ENCODE results near the gene ZBTB26.
A peak's percentile ranks its signal among the peaks of the same experiment; 100 is the strongest.
"Not testable (repeated sequence)": the region's sequence is repeated elsewhere in the genome, so short reads cannot be mapped to it uniquely, and the experiment has no call there.

The ZBTB26 gene

DNA sequence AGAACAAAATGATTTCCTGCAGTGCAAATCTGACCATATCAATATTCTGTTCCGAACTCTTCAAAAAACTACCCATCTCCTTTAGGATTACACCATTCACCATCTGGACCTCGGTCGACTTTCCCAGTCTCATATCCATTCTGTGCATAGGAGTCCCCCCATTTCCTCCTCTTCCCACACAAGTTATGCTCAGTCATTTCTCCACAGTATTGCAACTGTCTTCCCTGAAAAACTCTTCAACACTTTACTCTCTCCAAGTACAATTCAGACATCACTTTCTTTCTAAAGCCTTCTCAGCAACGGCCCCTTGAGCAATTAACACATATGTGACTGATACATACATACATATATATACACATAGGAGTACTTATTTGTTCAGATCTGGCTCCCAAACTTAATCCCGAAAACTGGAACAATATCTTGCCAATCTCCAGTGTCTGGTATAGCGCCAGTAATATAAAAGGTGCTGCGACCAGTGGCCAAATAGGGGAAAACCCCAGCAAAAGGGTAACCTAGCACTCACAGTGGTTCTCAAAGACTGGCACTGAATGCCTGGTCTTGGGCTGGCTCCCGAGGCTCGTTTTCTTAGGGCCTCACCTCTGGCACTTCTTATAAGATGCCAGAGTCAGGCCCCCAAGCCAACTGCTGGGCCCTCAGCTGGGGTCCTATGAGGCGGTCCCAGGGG, 629 bp downstream of the ZBTB26 start:
- peak overlapping the region; percentile 66 to 97 (median 88) for H3K9ac ChIP-seq (ENCODE audit: low read length in 5 of 5)

DNA sequence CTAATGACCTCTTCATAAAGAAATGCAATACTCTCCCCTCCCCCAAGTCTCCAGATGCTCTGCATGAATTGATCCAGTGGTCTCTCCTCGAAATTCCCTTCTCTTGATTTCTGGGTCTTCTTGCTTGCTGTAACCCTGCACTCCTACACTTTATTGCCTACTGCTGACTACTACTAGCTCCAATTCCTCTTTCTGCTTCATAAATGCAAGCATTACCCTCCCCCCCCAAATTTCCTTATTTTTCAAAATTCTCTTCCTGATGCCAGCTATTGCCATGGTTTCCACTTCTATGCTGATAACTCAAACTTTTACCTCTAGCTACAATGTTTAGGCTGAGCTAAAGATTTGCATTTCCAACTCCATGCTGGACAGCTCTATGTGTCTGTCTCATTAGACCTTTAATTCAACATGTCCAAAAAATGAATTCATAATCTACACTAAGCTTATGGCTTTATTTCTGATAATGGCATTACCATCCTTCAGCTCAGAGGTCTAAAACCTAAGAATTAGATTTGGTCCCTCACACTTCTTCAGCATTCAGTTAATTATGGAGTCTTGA, 1.4 kb downstream of the ZBTB26 start:
- H3K27ac ChIP-seq (ENCODE audit: low read depth, low read length): no peak overlapping the region
- H3K9me3 ChIP-seq (ENCODE audit: control insufficient read depth in 5 of 5, low read length in 5 of 5): no peaks in the 10 kb centered on the region
- no peaks in the 10 kb centered on the region for H3K27me3 ChIP-seq (ENCODE audit: control insufficient read depth in 5 of 5, insufficient read depth in 4 of 5, low read length in 5 of 5)
- no peaks in the 10 kb centered on the region for H3K36me3 ChIP-seq (ENCODE audit: control insufficient read depth in 5 of 5, insufficient read depth in 5 of 5, low read length in 5 of 5)
- peaks cover 4 to 38% (median 29%) of the 10 kb centered on the region in 5 donors for H3K4me1 ChIP-seq (ENCODE audit: control insufficient read depth in 5 of 5, insufficient read depth in 5 of 5, low read length in 5 of 5)
- no peak overlapping the region for H3K4me3 ChIP-seq (ENCODE audit: low read depth in 1 of 5, low read length in 5 of 5)
- no peak overlapping the region for H3K9ac ChIP-seq (ENCODE audit: low read length in 5 of 5)

More for the DNA sequence above, 629 bp downstream of the ZBTB26 start:
- H3K27me3 ChIP-seq (ENCODE audit: control insufficient read depth in 5 of 5, insufficient read depth in 4 of 5, low read length in 5 of 5): no peaks in the 10 kb centered on the region
- peak overlapping the region; percentile 69 for H3K27ac ChIP-seq (ENCODE audit: low read depth, low read length)
- H3K9me3 ChIP-seq (ENCODE audit: control insufficient read depth in 5 of 5, low read length in 5 of 5): no peaks in the 10 kb centered on the region
- H3K36me3 ChIP-seq (ENCODE audit: control insufficient read depth in 5 of 5, insufficient read depth in 5 of 5, low read length in 5 of 5): no peaks in the 10 kb centered on the region
- H3K4me3 ChIP-seq (ENCODE audit: low read depth in 1 of 5, low read length in 5 of 5): peak overlapping the region; percentile 80 to 89 (median 83)
- peaks cover 4 to 38% (median 29%) of the 10 kb centered on the region in 5 donors for H3K4me1 ChIP-seq (ENCODE audit: control insufficient read depth in 5 of 5, insufficient read depth in 5 of 5, low read length in 5 of 5)

DNA sequence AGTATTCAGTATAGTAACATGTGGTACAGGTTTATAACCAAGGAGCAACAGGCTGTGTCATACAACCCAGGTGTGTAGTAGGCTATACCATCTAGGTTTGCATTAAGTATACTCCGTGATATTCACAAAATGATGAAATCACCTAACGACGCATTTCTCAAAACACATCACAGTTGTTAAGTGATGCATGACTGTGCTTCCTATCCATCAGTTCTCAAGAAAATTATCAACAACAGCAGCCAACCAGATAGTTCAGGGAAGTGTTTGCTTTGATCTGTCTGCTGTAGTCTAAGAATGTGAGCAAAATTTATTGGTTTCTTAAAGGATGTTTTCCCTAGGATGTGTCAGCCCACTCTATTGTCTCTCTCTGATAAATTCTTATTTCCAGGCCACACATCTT, 7.4 kb downstream of the ZBTB26 start:
- Histone ChIP-seq H3K4me3 (ENCODE audit: low read depth in 1 of 5, low read length in 5 of 5) (no peak overlapping the region), H3K27me3 (ENCODE audit: control insufficient read depth in 5 of 5, insufficient read depth in 4 of 5, low read length in 5 of 5) (no peaks in the 10 kb centered on the region), H3K4me1 (ENCODE audit: control insufficient read depth in 5 of 5, insufficient read depth in 5 of 5, low read length in 5 of 5) (no peaks in the 10 kb centered on the region), H3K9ac (ENCODE audit: low read length in 5 of 5) (no peak overlapping the region), H3K9me3 (ENCODE audit: control insufficient read depth in 5 of 5, low read length in 5 of 5) (no peaks in the 10 kb centered on the region), H3K36me3 (ENCODE audit: control insufficient read depth in 5 of 5, insufficient read depth in 5 of 5, low read length in 5 of 5) (peaks cover 5 to 16% (median 8%) of the 10 kb centered on the region in 5 donors), H3K27ac (ENCODE audit: low read depth, low read length) (no peak overlapping the region)

DNA sequence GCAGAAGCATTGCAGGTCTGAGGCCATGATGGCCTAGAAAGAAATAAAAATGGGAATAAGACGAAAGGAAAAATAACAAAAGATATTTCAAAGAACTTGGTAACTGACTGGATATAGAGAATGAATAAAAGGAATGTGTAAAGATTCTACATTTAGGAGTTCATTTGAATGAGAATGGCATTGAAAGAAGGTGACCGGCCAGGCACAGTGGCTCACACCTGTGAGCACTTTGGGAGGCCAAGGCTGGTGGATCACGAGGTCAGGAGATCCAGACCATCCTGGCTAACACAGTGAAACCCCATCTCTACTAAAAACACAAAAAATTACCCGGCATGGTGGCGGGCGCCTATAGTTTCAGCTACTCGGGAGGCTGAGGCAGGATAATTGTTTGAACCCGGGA, 8.6 kb downstream of the ZBTB26 start:
- Histone ChIP-seq H3K27me3 (ENCODE audit: control insufficient read depth in 5 of 5, insufficient read depth in 4 of 5, low read length in 5 of 5) (no peaks in the 10 kb centered on the region), H3K36me3 (ENCODE audit: control insufficient read depth in 5 of 5, insufficient read depth in 5 of 5, low read length in 5 of 5) (peaks cover 6 to 24% (median 9%) of the 10 kb centered on the region in 5 donors), H3K27ac (ENCODE audit: low read depth, low read length) (no peak overlapping the region), H3K9me3 (ENCODE audit: control insufficient read depth in 5 of 5, low read length in 5 of 5) (no peaks in the 10 kb centered on the region), H3K9ac (ENCODE audit: low read length in 5 of 5) (no peak overlapping the region), H3K4me3 (ENCODE audit: low read depth in 1 of 5, low read length in 5 of 5) (no peak overlapping the region), H3K4me1 (ENCODE audit: control insufficient read depth in 5 of 5, insufficient read depth in 5 of 5, low read length in 5 of 5) (no peaks in the 10 kb centered on the region)

DNA sequence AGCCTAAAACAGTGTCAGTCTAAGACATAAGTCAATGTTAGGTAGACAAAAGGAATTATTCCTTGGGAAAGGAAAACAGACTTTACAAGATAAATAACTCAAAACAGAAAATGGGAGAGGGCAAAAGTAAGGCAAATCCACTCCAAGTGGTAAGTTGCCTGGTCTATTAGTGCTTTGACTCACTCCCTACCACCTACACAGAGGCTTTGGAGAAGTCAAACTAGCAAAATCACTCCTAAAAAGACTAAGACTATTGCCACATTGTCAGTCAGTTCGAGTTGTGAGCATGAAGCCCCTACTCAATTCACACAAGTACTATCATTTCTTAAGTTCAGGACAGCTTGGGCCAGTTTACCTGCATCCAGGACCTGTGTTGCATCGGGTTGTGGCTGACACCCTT, 13.0 kb downstream of the ZBTB26 start:
- Histone ChIP-seq H3K27me3 (ENCODE audit: control insufficient read depth in 5 of 5, insufficient read depth in 4 of 5, low read length in 5 of 5) (no peaks in the 10 kb centered on the region), H3K27ac (ENCODE audit: low read depth, low read length) (no peak overlapping the region), H3K4me1 (ENCODE audit: control insufficient read depth in 5 of 5, insufficient read depth in 5 of 5, low read length in 5 of 5) (peaks cover 0 to 5% (median 4%) of the 10 kb centered on the region in 5 donors), H3K9me3 (ENCODE audit: control insufficient read depth in 5 of 5, low read length in 5 of 5) (no peaks in the 10 kb centered on the region), H3K36me3 (ENCODE audit: control insufficient read depth in 5 of 5, insufficient read depth in 5 of 5, low read length in 5 of 5) (peaks cover 6 to 24% (median 9%) of the 10 kb centered on the region in 5 donors), H3K4me3 (ENCODE audit: low read depth in 1 of 5, low read length in 5 of 5) (no peak overlapping the region), H3K9ac (ENCODE audit: low read length in 5 of 5) (no peak overlapping the region)

DNA sequence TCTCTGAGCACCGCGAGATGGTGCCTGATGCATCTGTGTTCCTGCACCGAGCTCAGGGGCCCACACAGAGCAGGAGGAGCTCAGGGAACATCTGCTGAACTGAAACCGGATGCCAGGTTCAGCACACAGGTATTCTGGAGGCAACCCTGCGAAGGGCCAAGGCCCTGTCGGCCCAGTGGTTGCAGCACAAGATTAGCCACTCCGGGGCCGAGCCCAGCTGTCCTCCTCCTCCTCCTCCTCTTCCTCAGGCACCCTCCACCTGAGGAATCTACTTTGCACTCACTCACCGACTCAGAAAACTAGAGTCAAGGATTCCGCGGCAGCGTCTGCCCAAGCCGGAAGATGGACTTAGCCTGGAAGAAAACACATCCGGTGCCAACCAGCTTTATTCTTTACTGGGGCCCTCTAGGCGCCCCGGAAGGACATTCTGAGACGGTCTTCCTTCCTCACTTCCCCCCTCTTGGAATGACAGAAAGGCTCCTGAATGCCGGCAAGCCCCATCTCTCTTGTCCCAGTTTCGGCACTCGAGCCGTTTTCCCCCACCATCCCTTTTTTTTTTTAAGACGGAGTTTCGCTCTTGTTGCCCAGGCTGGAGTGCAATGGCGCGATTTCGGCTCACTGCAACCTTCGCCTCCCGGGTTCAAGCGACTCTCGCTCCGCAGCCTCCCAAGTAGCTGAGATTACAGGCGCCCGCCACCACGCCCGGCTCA, 18.2 kb downstream of the ZBTB26 start, which contains the start of gene ZBTB6:
Gene ZBTB6, minus strand, starts transcription at position 360 of the 710 bp plus-strand sequence. CDS start 1,251 bp downstream, outside the sequence.
- Histone ChIP-seq H3K27ac (ENCODE audit: low read depth, low read length) (peak within 1 kb of the TSS; percentile 76), H3K9me3 (ENCODE audit: control insufficient read depth in 5 of 5, low read length in 5 of 5) (no peaks in the 10 kb centered on the region), H3K4me3 (ENCODE audit: low read depth in 1 of 5, low read length in 5 of 5) (peak within 1 kb of the TSS; percentile 94 to 99 (median 98)), H3K9ac (ENCODE audit: low read length in 5 of 5) (peak within 1 kb of the TSS; percentile 74 to 95 (median 83)), H3K4me1 (ENCODE audit: control insufficient read depth in 5 of 5, insufficient read depth in 5 of 5, low read length in 5 of 5) (peaks cover 0 to 18% (median 15%) of the 10 kb centered on the region in 5 donors), H3K36me3 (ENCODE audit: control insufficient read depth in 5 of 5, insufficient read depth in 5 of 5, low read length in 5 of 5) (peaks cover 12 to 22% (median 16%) of the 10 kb centered on the region in 5 donors), H3K27me3 (ENCODE audit: control insufficient read depth in 5 of 5, insufficient read depth in 4 of 5, low read length in 5 of 5) (no peaks in the 10 kb centered on the region)

DNA sequence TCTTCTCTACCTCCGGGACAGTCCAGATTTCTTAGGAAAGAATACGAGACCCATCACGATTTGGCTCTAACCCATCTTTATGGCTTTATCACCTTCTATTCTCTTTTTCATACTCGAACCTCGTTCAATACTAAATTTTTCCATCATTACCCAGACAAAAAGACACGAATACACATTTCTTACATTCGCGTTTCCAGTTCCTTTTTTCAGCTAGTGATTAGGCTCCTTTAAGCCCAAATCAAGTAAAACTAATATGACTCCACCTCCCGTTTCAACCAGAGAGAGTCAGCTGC, 18.7 kb downstream of the ZBTB26 start:
- H3K4me3 ChIP-seq (ENCODE audit: low read depth in 1 of 5, low read length in 5 of 5): peak overlapping the region; percentile 94 to 99 (median 98)
- H3K36me3 ChIP-seq (ENCODE audit: control insufficient read depth in 5 of 5, insufficient read depth in 5 of 5, low read length in 5 of 5): peaks cover 12 to 26% (median 16%) of the 10 kb centered on the region in 5 donors
- H3K27me3 ChIP-seq (ENCODE audit: control insufficient read depth in 5 of 5, insufficient read depth in 4 of 5, low read length in 5 of 5): no peaks in the 10 kb centered on the region
- H3K27ac ChIP-seq (ENCODE audit: low read depth, low read length): peak overlapping the region; percentile 76
- no peaks in the 10 kb centered on the region for H3K9me3 ChIP-seq (ENCODE audit: control insufficient read depth in 5 of 5, low read length in 5 of 5)
- peak overlapping the region; percentile 74 to 95 (median 83) for H3K9ac ChIP-seq (ENCODE audit: low read length in 5 of 5)
- peaks cover 0 to 18% (median 15%) of the 10 kb centered on the region in 5 donors for H3K4me1 ChIP-seq (ENCODE audit: control insufficient read depth in 5 of 5, insufficient read depth in 5 of 5, low read length in 5 of 5)

DNA sequence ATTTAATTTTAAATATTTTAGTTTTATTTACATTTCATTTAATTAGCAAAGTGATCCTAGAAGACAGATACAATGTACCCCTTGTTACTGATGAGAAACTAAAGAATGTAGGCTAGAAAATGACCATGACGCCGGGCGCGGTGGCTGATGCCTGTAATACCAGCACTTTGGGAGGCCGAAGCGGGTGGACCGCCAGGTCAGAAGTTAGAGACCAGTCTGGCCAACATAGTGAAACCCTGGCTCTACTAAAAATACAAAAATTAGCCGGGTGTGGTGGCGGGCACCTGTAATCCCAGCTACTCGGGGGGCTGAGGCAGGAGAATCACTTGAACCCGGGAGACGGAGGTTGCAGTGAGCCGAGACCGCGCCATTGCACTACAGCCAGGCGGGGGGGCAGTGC, 25.2 kb downstream of the ZBTB26 start:
- peaks cover 6 to 17% (median 9%) of the 10 kb centered on the region in 5 donors for H3K36me3 ChIP-seq (ENCODE audit: control insufficient read depth in 5 of 5, insufficient read depth in 5 of 5, low read length in 5 of 5)
- not testable (repeated sequence) for H3K27ac ChIP-seq (ENCODE audit: low read depth, low read length); H3K4me3 ChIP-seq (ENCODE audit: low read depth in 1 of 5, low read length in 5 of 5); H3K27me3 ChIP-seq (ENCODE audit: control insufficient read depth in 5 of 5, insufficient read depth in 4 of 5, low read length in 5 of 5); H3K9ac ChIP-seq (ENCODE audit: low read length in 5 of 5); H3K9me3 ChIP-seq (ENCODE audit: control insufficient read depth in 5 of 5, low read length in 5 of 5)
- H3K4me1 ChIP-seq (ENCODE audit: control insufficient read depth in 5 of 5, insufficient read depth in 5 of 5, low read length in 5 of 5): peaks cover 3 to 29% (median 22%) of the 10 kb centered on the region in 5 donors

DNA sequence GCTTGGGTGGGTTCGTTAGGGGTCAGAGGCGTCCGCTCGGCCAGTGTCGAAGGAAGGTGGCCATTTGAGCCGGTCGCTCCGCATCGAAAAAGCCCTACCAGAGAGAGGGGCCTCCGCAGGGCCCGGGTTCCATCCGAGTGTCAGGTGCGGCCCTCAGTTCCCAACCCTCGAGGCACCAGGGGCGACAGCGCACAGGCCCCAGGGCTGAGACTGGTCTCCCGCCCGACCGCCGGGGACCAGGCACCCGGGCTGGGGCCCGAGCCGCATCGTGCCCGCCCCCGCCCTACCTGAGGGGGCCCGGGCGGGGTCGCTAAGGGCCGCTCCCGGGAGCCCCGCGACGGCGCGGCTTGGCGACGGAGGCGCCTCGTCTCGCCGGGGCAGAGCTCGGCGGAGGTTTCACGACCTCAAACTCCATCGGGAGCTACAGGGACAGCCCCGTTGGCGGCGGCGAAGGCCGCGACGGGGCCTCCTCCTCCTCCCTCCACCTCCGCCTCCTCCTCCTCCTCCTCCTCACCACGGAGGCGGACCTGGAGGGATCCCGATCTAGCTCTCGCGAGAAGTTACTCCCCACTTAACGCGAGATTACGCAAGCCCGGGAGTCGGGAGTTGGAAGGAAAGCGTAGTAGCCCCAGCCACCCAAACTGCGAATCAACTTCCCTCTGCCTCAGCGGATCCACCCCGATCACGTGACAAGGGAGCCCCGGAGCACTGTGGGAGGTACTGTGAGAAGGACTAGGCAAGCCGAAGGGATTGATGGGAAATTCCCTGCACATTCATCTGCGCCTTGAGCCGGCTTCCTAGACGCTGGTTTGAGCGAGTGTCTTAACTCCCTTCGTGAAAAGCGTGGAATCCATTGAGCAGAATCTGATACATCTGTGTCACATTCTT, 26.2 kb downstream of the ZBTB26 start, which contains the start of gene RC3H2:
Gene RC3H2, minus strand, starts transcription at position 537 of the 888 bp plus-strand sequence. CDS start 7,850 bp downstream, outside the sequence.
- H3K4me3 ChIP-seq (ENCODE audit: low read depth in 1 of 5, low read length in 5 of 5): peak within 1 kb of the TSS; percentile 84 to 95 (median 88)
- H3K36me3 ChIP-seq (ENCODE audit: control insufficient read depth in 5 of 5, insufficient read depth in 5 of 5, low read length in 5 of 5): peaks cover 0 to 9% (median 0%) of the 10 kb centered on the region in 5 donors
- peaks cover 3 to 29% (median 22%) of the 10 kb centered on the region in 5 donors for H3K4me1 ChIP-seq (ENCODE audit: control insufficient read depth in 5 of 5, insufficient read depth in 5 of 5, low read length in 5 of 5)
- H3K27me3 ChIP-seq (ENCODE audit: control insufficient read depth in 5 of 5, insufficient read depth in 4 of 5, low read length in 5 of 5): no peaks in the 10 kb centered on the region
- no peaks in the 10 kb centered on the region for H3K9me3 ChIP-seq (ENCODE audit: control insufficient read depth in 5 of 5, low read length in 5 of 5)
- H3K9ac ChIP-seq (ENCODE audit: low read length in 5 of 5): peak within 1 kb of the TSS; percentile 64 to 99 (median 93)
- peak within 1 kb of the TSS; percentile 84 for H3K27ac ChIP-seq (ENCODE audit: low read depth, low read length)

Data from subcutaneous abdominal adipose tissue (tissue), 5 donors.